OCI-LY3 (cell line): Measurements from ENCODE around the gene GPALPP1.

Experiments used
- EZH2phosphoT487 ChIP-seq: fragments of 200-600 bp; shearing (Covaris generic); IDR thresholded peaks from 2 replicates; pipeline ENCODE4 v1.6.1; 2018; ENCODE audit warnings: antibody characterized with exemption, mixed run types, low read depth
- TF ChIP-seq, protein P1 (sequence below): fragments of 200-600, 300-600 bp; sonication (generic); IDR thresholded peaks from 2 replicates; pipeline ENCODE4 v1.5.1; 2014; ENCODE audit warnings: antibody characterized with exemption, low read length, low read depth

DNA sequence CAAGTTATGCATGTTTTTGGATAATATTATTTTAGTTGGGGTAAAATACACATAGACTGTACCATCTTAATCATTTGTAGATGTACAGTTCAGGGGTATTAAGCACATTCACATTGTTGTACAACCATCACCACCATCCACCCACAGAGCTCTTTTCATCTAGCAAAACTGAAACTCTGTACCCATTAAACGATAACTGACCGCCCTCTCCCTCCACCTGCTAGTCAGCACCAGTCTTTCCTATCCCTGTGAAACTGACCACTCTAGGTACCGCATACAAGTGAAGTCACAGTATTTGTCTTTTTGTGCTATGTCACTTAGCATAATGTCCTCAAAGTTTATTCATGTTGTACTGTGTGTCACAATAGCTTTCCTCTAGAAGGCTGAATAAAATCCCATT lies 70.7 kb downstream of the GPALPP1 start:
- TF ChIP-seq, protein P1, sequence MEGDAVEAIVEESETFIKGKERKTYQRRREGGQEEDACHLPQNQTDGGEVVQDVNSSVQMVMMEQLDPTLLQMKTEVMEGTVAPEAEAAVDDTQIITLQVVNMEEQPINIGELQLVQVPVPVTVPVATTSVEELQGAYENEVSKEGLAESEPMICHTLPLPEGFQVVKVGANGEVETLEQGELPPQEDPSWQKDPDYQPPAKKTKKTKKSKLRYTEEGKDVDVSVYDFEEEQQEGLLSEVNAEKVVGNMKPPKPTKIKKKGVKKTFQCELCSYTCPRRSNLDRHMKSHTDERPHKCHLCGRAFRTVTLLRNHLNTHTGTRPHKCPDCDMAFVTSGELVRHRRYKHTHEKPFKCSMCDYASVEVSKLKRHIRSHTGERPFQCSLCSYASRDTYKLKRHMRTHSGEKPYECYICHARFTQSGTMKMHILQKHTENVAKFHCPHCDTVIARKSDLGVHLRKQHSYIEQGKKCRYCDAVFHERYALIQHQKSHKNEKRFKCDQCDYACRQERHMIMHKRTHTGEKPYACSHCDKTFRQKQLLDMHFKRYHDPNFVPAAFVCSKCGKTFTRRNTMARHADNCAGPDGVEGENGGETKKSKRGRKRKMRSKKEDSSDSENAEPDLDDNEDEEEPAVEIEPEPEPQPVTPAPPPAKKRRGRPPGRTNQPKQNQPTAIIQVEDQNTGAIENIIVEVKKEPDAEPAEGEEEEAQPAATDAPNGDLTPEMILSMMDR: no peak
- no peak for TF ChIP-seq EZH2phosphoT487
